A673 (cell line): Measurements from ENCODE around the gene SH2D2A. TPM values are rescaled to one million over a fixed set of nuclear protein-coding genes. Genes with fewer than 3 reads are reported as not detected.

Experiments
- BruUV-seq: library from RNA; stranded (reverse); fragments of 400-500 nt; replicated peaks from 2 replicates; lab custom pipeline; 2021; lab: Mats Ljungman, UMichigan
- CTCF ChIA-PET: fragments of 300-600 bp; sonication (Branson Sonifier 250); formaldehyde crosslinking; loops from one replicate; lab custom pipeline; 2022; ENCODE audit warnings: antibody characterized with exemption; lab: Charles Lee
- POLR2A ChIA-PET: fragments of 300-600 bp; sonication (Branson Sonifier 250); formaldehyde crosslinking; loops from one replicate; lab custom pipeline; 2022; ENCODE audit warnings: antibody characterized with exemption; ENCODE audit not compliant: low non-redundant PET; lab: Charles Lee
- DNase-seq: peaks from one replicate; pipeline ENCODE4 v3.0.0-alpha.2; 2015; ENCODE audit warnings: low spot score
- H3K27ac ChIP-seq: fragments of 200-600 bp; sonication (generic); 2 replicates; pipeline ENCODE4 v1.5.1; 2016; ENCODE audit warnings: mixed run types, low read depth, mild to moderate bottlenecking, mixed read lengths, antibody characterized with exemption, low read length; ENCODE audit not compliant: poor library complexity, severe bottlenecking
- H3K27me3 ChIP-seq: fragments of 200-600 bp; sonication (generic); replicated peaks from 2 replicates; pipeline ENCODE4 v1.6.1; 2017; ENCODE audit warnings: mixed run types, low read depth, mild to moderate bottlenecking, mixed read lengths, antibody characterized with exemption, low read length; ENCODE audit not compliant: insufficient read depth, poor library complexity
- H3K36me3 ChIP-seq: fragments of 200-600 bp; sonication (generic); 2 replicates; pipeline ENCODE4 v1.6.1; 2016; ENCODE audit warnings: mixed run types, mild to moderate bottlenecking, mixed read lengths, antibody characterized with exemption, low read length; ENCODE audit not compliant: insufficient read depth, poor library complexity, severe bottlenecking
- H3K4me1 ChIP-seq: fragments of 200-600 bp; sonication (generic); 2 replicates; pipeline ENCODE4 v1.6.1; 2017; ENCODE audit warnings: mixed run types, mild to moderate bottlenecking, mixed read lengths, antibody characterized with exemption, low read length; ENCODE audit not compliant: insufficient read depth, poor library complexity, severe bottlenecking
- H3K4me3 ChIP-seq: fragments of 200-600 bp; sonication (generic); 2 replicates; pipeline ENCODE4 v1.5.1; 2016; ENCODE audit warnings: low read depth, mixed run types, mild to moderate bottlenecking, mixed read lengths, low read length; ENCODE audit not compliant: poor library complexity, severe bottlenecking
- H3K9me3 ChIP-seq: fragments of 200-600 bp; sonication (generic); 2 replicates; pipeline ENCODE4 v1.6.1; 2016; ENCODE audit warnings: mixed run types, low read depth, mild to moderate bottlenecking, mixed read lengths, antibody characterized with exemption, low read length; ENCODE audit not compliant: poor library complexity, severe bottlenecking
- CTCF ChIP-seq: fragments of 300-800, 200-600 bp; sonication (generic); conservative IDR thresholded peaks from 2 replicates; pipeline ENCODE4 v1.5.1; 2017; ENCODE audit warnings: low read depth, mild to moderate bottlenecking, antibody characterized with exemption, low read length, moderate library complexity, mixed read lengths
- EZH2 ChIP-seq: fragments of 200-600 bp; sonication (generic); IDR thresholded peaks from 2 replicates; pipeline ENCODE4 v1.6.1; 2017; ENCODE audit warnings: borderline replicate concordance, low read depth, mild to moderate bottlenecking, mixed read lengths, antibody characterized with exemption, low read length; ENCODE audit not compliant: poor library complexity, severe bottlenecking
- intact Hi-C: fragments of 100-400 bp; cut with micrococcal nuclease; formaldehyde crosslinking; loops from one replicate; pipeline ENCODE4 v1.10.0; 2022; ENCODE audit not compliant: unreplicated experiment
- total RNA-seq: library from RNA; stranded (reverse); gene quantifications from 2 replicates; pipeline ENCODE4 v1.2.3, GENCODE V29; 2021

SH2D2A gene
- total RNA-seq, 1 experiment from 2014 or later = 3.5 TPM

GRCh38 chr1:156801409-156802121 is 15.1 kb downstream of the SH2D2A start:
- POLR2A ChIA-PET = interaction anchor here (0.6 kb wide), 1 partner anchor 50 kb away, joined by 7 read pairs; no protein-coding TSS in a partner anchor
- Histone ChIP-seq H3K9me3 (no peaks in the 10 kb centered on the region), H3K4me1 (peaks cover 54% of the 10 kb centered on the region), H3K4me3 (no peak overlapping the region), H3K27me3 (no peaks in the 10 kb centered on the region), H3K36me3 (peaks cover 38% of the 10 kb centered on the region), H3K27ac (peak overlapping the region; percentile 77)
- CTCF ChIA-PET = interaction anchor here (1.2 to 1.7 kb wide), 3 partner anchors 12 to 89 kb away, joined by 3 to 13 read pairs (median 4); partner anchors contain the start of gene NTRK1
- intact Hi-C loops = no loop called here
- no TSS peak for BruUV-seq
- TF ChIP-seq EZH2 (no peak), CTCF (peak; percentile 58)
- peak; percentile 78 for DNase-seq

GRCh38 chr1:156797212-156797871 is 19.3 kb downstream of the SH2D2A start:
- POLR2A ChIA-PET = no interaction called here
- CTCF ChIA-PET = no interaction called here
- peak; percentile 70 for DNase-seq
- peaks cover 24% of the 10 kb centered on the region for H3K4me1 ChIP-seq
- BruUV-seq = no TSS peak
- H3K36me3 ChIP-seq = peaks cover 80% of the 10 kb centered on the region
- no peak overlapping the region for H3K27ac ChIP-seq
- TF ChIP-seq CTCF (peak; percentile 90), EZH2 (no peak)
- H3K4me3 ChIP-seq = no peak overlapping the region
- intact Hi-C loops = loop anchor here (2.0 kb wide), 1 partner anchor 63 kb away; the partner anchor contains the start of gene NTRK1
- no peaks in the 10 kb centered on the region for H3K9me3 ChIP-seq
- no peaks in the 10 kb centered on the region for H3K27me3 ChIP-seq

- POLR2A ChIA-PET = no interaction called here
- Histone ChIP-seq H3K4me3 (no peak overlapping the region), H3K27me3 (no peaks in the 10 kb centered on the region), H3K9me3 (no peaks in the 10 kb centered on the region), H3K4me1 (peaks cover 16% of the 10 kb centered on the region), H3K27ac (no peak overlapping the region), H3K36me3 (peaks cover 89% of the 10 kb centered on the region)
- intact Hi-C loops = loop anchor here (2.0 kb wide), 1 partner anchor 64 kb away; the partner anchor contains the start of gene NTRK1
- CTCF ChIA-PET = no interaction called here
- no peak for DNase-seq
- no TSS peak for BruUV-seq
- TF ChIP-seq CTCF (no peak), EZH2 (no peak)
These were observed 20.1 kb downstream of the SH2D2A start for GRCh38 chr1:156796340-156797097.
